ENCODE data around the gene RALGDS.

The RALGDS gene

GRCh38 chr9:133130685-133131244, 9.7 kb upstream of the RALGDS start:
- Histone ChIP-seq H3K27me3 (ENCODE audit: control insufficient read depth in 1 of 2, insufficient read depth in 2 of 2, low read length in 2 of 2) (no peaks in the 10 kb centered on the region), H3K9ac (ENCODE audit: low read length) (no peak overlapping the region), H3K4me3 (ENCODE audit: low read depth in 1 of 2, low read length in 2 of 2) (no peak overlapping the region), H3K27ac (ENCODE audit: low read depth, low read length) (no peak overlapping the region), H3K36me3 (ENCODE audit: insufficient read depth, low read length) (no peaks in the 10 kb centered on the region), H3K9me3 (ENCODE audit: low read length) (no peaks in the 10 kb centered on the region), H3K4me1 (ENCODE audit: insufficient read depth, low read length) (peaks cover 44% of the 10 kb centered on the region)

- no peaks in the 10 kb centered on the region for H3K9me3 ChIP-seq (ENCODE audit: low read length)
- no peak overlapping the region for H3K4me3 ChIP-seq (ENCODE audit: low read depth in 1 of 2, low read length in 2 of 2)
- no peak overlapping the region for H3K27ac ChIP-seq (ENCODE audit: low read depth, low read length)
- H3K9ac ChIP-seq (ENCODE audit: low read length) = no peak overlapping the region
- H3K4me1 ChIP-seq (ENCODE audit: insufficient read depth, low read length) = peaks cover 29% of the 10 kb centered on the region
- H3K36me3 ChIP-seq (ENCODE audit: insufficient read depth, low read length) = no peaks in the 10 kb centered on the region
- H3K27me3 ChIP-seq (ENCODE audit: control insufficient read depth in 1 of 2, insufficient read depth in 2 of 2, low read length in 2 of 2) = no peaks in the 10 kb centered on the region
These were observed 8.2 kb upstream of the RALGDS start for GRCh38 chr9:133129001-133129795.

- Histone ChIP-seq H3K4me1 (ENCODE audit: insufficient read depth, low read length) (peaks cover 18% of the 10 kb centered on the region), H3K4me3 (ENCODE audit: low read depth in 1 of 2, low read length in 2 of 2) (no peak overlapping the region), H3K36me3 (ENCODE audit: insufficient read depth, low read length) (no peaks in the 10 kb centered on the region), H3K9ac (ENCODE audit: low read length) (no peak overlapping the region), H3K27ac (ENCODE audit: low read depth, low read length) (no peak overlapping the region), H3K9me3 (ENCODE audit: low read length) (no peaks in the 10 kb centered on the region), H3K27me3 (ENCODE audit: control insufficient read depth in 1 of 2, insufficient read depth in 2 of 2, low read length in 2 of 2) (no peaks in the 10 kb centered on the region)
These were observed 7.1 kb upstream of the RALGDS start for GRCh38 chr9:133128152-133128551.

- Histone ChIP-seq H3K36me3 (ENCODE audit: insufficient read depth, low read length) (no peaks in the 10 kb centered on the region), H3K9me3 (ENCODE audit: low read length) (no peaks in the 10 kb centered on the region), H3K27me3 (ENCODE audit: control insufficient read depth in 1 of 2, insufficient read depth in 2 of 2, low read length in 2 of 2) (no peaks in the 10 kb centered on the region), H3K4me3 (ENCODE audit: low read depth in 1 of 2, low read length in 2 of 2) (peak overlapping the region in 1 of 2 donors; percentile 32), H3K4me1 (ENCODE audit: insufficient read depth, low read length) (peaks cover 13% of the 10 kb centered on the region), H3K9ac (ENCODE audit: low read length) (no peak overlapping the region), H3K27ac (ENCODE audit: low read depth, low read length) (no peak overlapping the region)
These were observed 6.4 kb upstream of the RALGDS start for GRCh38 chr9:133127340-133127981.

GRCh38 chr9:133126697-133127339, 5.8 kb upstream of the RALGDS start:
- Histone ChIP-seq H3K9me3 (ENCODE audit: low read length) (no peaks in the 10 kb centered on the region), H3K4me3 (ENCODE audit: low read depth in 1 of 2, low read length in 2 of 2) (peak overlapping the region in 1 of 2 donors; percentile 32), H3K4me1 (ENCODE audit: insufficient read depth, low read length) (peaks cover 19% of the 10 kb centered on the region), H3K9ac (ENCODE audit: low read length) (peak overlapping the region; percentile 21), H3K36me3 (ENCODE audit: insufficient read depth, low read length) (no peaks in the 10 kb centered on the region), H3K27me3 (ENCODE audit: control insufficient read depth in 1 of 2, insufficient read depth in 2 of 2, low read length in 2 of 2) (no peaks in the 10 kb centered on the region), H3K27ac (ENCODE audit: low read depth, low read length) (no peak overlapping the region)

GRCh38 chr9:133125941-133126696, 5.1 kb upstream of the RALGDS start:
- Histone ChIP-seq H3K27ac (ENCODE audit: low read depth, low read length) (no peak overlapping the region), H3K4me3 (ENCODE audit: low read depth in 1 of 2, low read length in 2 of 2) (peak overlapping the region in 1 of 2 donors; percentile 45), H3K36me3 (ENCODE audit: insufficient read depth, low read length) (no peaks in the 10 kb centered on the region), H3K9me3 (ENCODE audit: low read length) (no peaks in the 10 kb centered on the region), H3K27me3 (ENCODE audit: control insufficient read depth in 1 of 2, insufficient read depth in 2 of 2, low read length in 2 of 2) (no peaks in the 10 kb centered on the region), H3K9ac (ENCODE audit: low read length) (no peak overlapping the region), H3K4me1 (ENCODE audit: insufficient read depth, low read length) (peaks cover 24% of the 10 kb centered on the region)

GRCh38 chr9:133124907-133125275, 3.9 kb upstream of the RALGDS start:
- Histone ChIP-seq H3K4me1 (ENCODE audit: insufficient read depth, low read length) (peaks cover 26% of the 10 kb centered on the region), H3K9ac (ENCODE audit: low read length) (no peak overlapping the region), H3K27ac (ENCODE audit: low read depth, low read length) (no peak overlapping the region)

GRCh38 chr9:133124123-133124906, 3.3 kb upstream of the RALGDS start:
- Histone ChIP-seq H3K9me3 (ENCODE audit: low read length) (no peaks in the 10 kb centered on the region), H3K27me3 (ENCODE audit: control insufficient read depth in 1 of 2, insufficient read depth in 2 of 2, low read length in 2 of 2) (no peaks in the 10 kb centered on the region), H3K4me1 (ENCODE audit: insufficient read depth, low read length) (peaks cover 32% of the 10 kb centered on the region), H3K27ac (ENCODE audit: low read depth, low read length) (no peak overlapping the region), H3K36me3 (ENCODE audit: insufficient read depth, low read length) (no peaks in the 10 kb centered on the region), H3K4me3 (ENCODE audit: low read depth in 1 of 2, low read length in 2 of 2) (no peak overlapping the region), H3K9ac (ENCODE audit: low read length) (no peak overlapping the region)

More at GRCh38 chr9:133124907-133125275, 3.9 kb upstream of the RALGDS start:
- H3K4me3 ChIP-seq (ENCODE audit: low read depth in 1 of 2, low read length in 2 of 2) = no peak overlapping the region
- H3K9me3 ChIP-seq (ENCODE audit: low read length) = no peaks in the 10 kb centered on the region
- H3K36me3 ChIP-seq (ENCODE audit: insufficient read depth, low read length) = no peaks in the 10 kb centered on the region
- H3K27me3 ChIP-seq (ENCODE audit: control insufficient read depth in 1 of 2, insufficient read depth in 2 of 2, low read length in 2 of 2) = no peaks in the 10 kb centered on the region

GRCh38 chr9:133122935-133123611, 2.0 kb upstream of the RALGDS start:
- Histone ChIP-seq H3K9me3 (ENCODE audit: low read length) (no peaks in the 10 kb centered on the region), H3K4me3 (ENCODE audit: low read depth in 1 of 2, low read length in 2 of 2) (no peak overlapping the region), H3K27me3 (ENCODE audit: control insufficient read depth in 1 of 2, insufficient read depth in 2 of 2, low read length in 2 of 2) (no peaks in the 10 kb centered on the region), H3K27ac (ENCODE audit: low read depth, low read length) (peak overlapping the region; percentile 65), H3K9ac (ENCODE audit: low read length) (no peak overlapping the region), H3K4me1 (ENCODE audit: insufficient read depth, low read length) (peaks cover 44% of the 10 kb centered on the region), H3K36me3 (ENCODE audit: insufficient read depth, low read length) (no peaks in the 10 kb centered on the region)

GRCh38 chr9:133122605-133122934, 1.5 kb upstream of the RALGDS start:
- H3K36me3 ChIP-seq (ENCODE audit: insufficient read depth, low read length) = no peaks in the 10 kb centered on the region
- peak overlapping the region; percentile 65 for H3K27ac ChIP-seq (ENCODE audit: low read depth, low read length)
- peaks cover 48% of the 10 kb centered on the region for H3K4me1 ChIP-seq (ENCODE audit: insufficient read depth, low read length)
- no peaks in the 10 kb centered on the region for H3K27me3 ChIP-seq (ENCODE audit: control insufficient read depth in 1 of 2, insufficient read depth in 2 of 2, low read length in 2 of 2)
- H3K4me3 ChIP-seq (ENCODE audit: low read depth in 1 of 2, low read length in 2 of 2) = no peak overlapping the region
- H3K9me3 ChIP-seq (ENCODE audit: low read length) = no peaks in the 10 kb centered on the region
- no peak overlapping the region for H3K9ac ChIP-seq (ENCODE audit: low read length)

All from muscle layer of colon (tissue), 2 donors.